ENCODE data around the gene LRRC4.

GRCh38 chr7:128042012-128042411, 10.8 kb upstream of the LRRC4 start:
- TF ChIP-seq POLR2A (IDR thresholded peaks at IDR 0.05) (no peak), CTCF (IDR thresholded peaks at IDR 0.05) (no peak)
